Erythroblast (primary cell): ENCODE results near the gene RFNG.

Source experiments
- DNase-seq, 2 experiments: peaks; one replicate each; lab custom pipeline; 2025; lab: John Stamatoyannopoulos, UW
- GATA1 ChIP-seq: IDR thresholded peaks from 2 replicates; pipeline ENCODE4 v1.6.1; 2011; ENCODE audit warnings: low read depth, mild to moderate bottlenecking, control low read depth, low read length, moderate library complexity
- POLR2A ChIP-seq: IDR thresholded peaks from 2 replicates; pipeline ENCODE4 v1.6.1; 2011; ENCODE audit warnings: mild to moderate bottlenecking, low read length

RFNG gene

DNA sequence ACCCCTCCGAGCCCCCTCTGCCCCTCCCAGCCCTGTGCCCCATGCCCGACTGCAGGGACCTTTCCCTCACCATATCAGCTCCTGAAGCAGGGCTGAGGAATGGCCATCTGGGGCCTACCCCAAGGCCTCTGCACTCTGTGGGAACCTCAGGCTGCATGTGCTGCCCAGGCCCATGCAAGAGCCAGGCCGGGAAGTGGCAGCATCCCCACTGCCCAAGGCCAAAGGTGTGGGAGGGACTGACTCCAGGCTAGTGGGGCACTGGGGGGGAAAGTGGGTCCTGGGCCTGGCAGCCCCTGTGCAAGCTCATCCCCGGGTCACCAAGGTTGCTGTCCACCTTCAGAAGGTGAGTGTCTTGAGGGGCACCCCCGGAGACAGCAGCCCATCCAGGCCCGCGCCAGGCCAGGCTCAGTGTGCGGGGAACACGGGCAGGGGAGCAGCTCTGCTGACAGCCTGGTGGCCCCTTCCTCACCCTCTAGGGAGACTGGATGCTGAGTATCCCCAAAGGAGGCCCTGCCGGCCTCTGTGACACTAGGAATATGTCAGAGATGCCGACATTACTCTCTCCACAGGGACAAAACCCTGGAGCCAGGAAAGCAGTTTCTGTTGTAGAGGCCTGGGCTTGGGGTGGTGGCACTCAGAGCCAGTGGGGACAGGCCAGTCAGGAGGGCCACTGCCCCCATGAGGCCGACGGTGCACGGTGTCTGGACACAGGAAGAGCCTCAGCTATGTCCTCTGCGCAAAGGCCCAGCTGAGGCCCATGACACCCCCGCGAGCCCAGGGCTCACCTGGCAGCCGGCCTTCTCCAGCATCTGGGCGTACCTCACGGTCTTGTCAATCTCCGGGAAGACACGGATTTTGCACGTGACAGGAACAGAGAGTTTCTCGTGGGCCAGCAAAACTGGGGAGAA lies 10.7 kb upstream of the RFNG start:
- TF ChIP-seq POLR2A (no peak), GATA1 (no peak)
- DNase-seq, result no peak

DNA sequence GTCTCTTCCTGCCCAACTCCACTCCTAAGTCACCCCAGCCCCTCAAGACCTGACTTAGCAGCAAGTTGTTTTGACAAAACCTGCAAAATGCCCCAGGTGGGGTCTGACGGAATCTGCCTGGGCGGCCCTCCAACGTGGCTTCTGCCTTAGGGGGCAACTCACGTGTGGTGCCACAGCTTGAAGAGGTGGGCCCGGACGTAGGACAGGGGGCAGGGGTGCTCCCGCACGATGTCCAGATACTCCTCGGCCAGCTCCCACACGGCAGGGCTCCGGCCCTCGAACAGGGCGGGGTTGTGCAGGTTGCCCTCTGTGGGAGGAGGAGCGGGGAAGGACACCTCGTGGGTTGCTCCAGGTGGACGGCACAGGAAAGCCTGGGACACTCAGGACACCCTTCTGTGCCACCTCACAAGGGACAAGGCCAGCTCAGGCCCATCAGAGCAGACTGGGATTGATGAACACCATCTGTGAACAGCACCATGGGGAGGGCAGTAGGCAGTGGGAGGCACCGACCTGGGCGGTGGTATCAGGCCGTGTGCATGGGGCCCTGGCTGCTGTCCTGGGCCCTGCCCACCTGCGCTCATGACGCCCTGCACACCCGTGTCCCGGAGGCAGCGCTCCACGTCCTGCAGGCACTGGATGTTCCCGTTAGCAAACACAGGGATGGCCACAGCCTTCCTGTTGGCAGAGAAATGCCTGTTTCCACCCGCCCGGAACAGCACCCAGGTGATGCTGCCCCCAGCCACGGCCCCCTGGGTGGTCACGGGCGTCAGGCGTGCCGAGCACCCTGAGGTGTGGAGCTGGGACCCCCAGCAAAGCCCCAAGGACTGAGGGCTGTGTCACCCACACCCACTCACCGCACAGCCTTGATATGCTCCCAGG lies 9.7 kb upstream of the RFNG start:
- no peak for DNase-seq
- TF ChIP-seq GATA1 (no peak), POLR2A (no peak)

- DNase-seq, result no peak
These were observed 9.0 kb upstream of the RFNG start for GRCh38 chr17:82060614-82061013.

DNA sequence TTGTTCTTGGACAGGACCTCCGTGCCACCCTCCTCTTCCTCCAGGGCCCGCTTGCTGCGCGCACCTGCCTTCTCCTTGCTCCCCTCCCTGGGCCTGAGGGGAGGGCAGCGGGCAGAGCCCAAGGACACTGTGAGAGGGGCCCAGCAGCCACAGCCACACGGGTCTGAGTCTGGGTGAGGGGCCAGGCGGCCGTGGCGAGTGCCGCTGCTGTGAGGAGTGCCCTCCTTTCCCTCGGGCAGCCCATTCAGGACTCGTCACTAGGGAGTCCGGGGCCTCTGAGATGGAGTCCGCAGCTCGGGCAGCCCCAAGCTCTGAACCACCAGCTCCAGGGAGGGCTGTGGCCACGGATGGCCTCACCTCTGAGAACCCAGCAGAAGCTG lies 8.4 kb upstream of the RFNG start:
- DNase-seq, result no peak
- no peak for TF ChIP-seq POLR2A

More at GRCh38 chr17:82060614-82061013, 9.0 kb upstream of the RFNG start:
- no peak for TF ChIP-seq GATA1
- TF ChIP-seq POLR2A, result no peak

DNA sequence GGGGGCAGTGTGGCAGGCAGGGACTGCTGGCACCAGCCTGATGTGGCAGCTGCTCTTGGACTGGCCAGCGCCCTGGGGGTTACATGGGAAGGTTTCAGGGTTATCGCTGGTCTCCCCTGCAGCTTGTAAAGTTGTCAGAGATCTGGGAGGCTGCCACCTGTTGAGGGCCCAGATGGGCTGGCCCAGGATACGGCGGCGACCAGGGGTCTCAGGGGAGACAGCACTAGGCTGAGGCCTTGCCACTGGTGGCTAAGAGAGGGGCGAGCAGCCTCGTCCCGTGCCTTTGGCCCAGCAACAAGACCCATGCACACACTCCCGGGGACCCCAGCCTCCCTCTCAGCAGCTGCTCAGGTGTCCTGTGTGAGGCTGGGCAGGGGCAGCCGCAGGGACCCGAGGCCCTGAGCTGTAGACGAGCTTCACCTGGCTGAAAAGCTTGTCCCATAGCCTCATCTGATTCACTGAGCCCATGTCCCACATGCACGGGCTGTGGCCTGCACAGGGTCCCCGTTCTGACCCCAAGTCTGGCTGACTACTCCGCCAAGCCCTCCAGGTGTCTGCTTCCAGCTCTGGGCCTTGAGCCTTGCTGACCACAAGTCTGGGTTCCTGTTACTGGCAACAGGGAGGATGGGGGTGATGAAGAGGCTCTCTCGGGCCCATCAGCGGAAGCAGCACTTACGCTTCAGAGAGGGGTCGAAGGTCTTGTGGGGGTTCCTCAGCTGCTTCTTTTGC lies 7.8 kb upstream of the RFNG start:
- no peak for DNase-seq
- no peak for TF ChIP-seq POLR2A
- no peak for TF ChIP-seq GATA1

- no peak for DNase-seq
- TF ChIP-seq GATA1, result no peak
- TF ChIP-seq POLR2A, result no peak
These were observed 7.2 kb upstream of the RFNG start for GRCh38 chr17:82058855-82059249.

DNA sequence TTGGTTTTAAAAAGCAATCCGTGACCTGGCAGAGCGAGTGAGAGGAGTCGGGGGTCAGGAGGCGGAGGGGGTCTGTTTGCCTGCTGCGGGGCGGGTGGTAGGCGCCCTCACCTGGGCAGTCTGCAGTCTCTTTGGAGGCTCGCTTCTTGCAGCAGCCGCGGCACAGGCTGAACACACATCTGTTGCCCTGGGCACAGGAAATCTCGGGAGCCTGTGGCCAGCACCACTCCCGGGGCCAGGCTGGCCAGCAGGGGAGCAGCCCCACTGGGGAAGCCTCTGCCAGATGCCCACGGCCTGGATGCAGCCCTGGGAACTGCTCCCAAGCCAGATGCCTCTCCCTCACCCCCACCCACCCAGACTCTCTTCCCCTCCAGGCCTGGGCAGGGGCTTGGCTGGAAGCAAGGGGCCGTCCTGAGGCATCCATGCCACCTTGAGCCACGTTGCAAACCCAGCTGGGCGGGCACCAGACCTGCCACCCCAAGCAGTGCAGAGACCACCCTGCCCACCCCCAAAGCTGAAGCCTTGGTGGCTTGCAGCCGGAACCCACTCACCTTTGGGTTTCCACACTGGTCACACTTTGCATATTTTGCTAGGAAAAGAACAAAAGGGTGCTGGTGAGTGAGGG lies 6.7 kb upstream of the RFNG start:
- no peak for DNase-seq
- no peak for TF ChIP-seq GATA1
- no peak for TF ChIP-seq POLR2A

DNA sequence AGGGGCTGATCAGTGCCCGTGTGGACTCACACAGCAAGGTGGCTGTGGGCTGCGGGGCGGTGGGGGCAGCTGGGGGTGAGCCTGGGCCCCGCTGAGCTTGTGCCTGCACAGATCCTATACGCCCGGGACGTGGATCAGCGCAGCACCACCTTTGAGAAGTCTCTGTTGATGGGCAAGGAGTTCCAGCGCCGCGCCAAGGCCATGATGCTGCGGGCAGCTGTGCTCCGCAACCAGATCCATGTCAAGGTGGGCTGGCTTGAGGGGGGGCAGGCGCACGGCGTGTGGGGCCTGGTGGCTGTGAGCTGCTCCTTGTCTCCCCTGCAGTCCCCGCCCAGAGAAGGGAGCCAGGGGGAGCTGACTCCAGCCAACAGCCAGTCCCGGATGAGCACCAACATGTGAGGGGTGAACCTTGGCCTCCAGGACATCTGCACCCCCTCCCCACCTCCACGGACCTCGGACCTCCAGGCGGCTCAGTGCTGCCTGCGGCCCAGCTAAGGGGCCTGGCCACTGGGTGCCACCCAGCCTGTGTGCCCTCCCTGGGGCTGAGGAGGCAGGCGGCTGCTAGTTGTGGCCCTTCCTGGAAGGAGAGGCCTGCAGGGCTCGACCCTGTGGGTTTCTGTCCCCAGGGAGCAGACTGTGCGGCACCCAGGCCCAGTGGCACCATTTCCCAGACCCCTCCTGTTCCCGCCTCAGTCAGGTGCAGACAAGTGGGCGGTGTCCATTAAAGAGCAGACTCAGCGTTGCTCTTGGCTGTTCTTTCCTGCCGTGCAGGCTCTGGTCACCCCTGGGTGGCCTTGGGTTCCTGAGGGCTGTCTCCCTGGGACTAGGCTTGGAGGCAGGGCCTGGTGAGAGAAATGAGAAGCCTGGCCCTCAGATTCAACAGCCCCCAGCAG lies 5.4 kb upstream of the RFNG start:
- no peak for TF ChIP-seq GATA1
- TF ChIP-seq POLR2A, result no peak
- no peak for DNase-seq

DNA sequence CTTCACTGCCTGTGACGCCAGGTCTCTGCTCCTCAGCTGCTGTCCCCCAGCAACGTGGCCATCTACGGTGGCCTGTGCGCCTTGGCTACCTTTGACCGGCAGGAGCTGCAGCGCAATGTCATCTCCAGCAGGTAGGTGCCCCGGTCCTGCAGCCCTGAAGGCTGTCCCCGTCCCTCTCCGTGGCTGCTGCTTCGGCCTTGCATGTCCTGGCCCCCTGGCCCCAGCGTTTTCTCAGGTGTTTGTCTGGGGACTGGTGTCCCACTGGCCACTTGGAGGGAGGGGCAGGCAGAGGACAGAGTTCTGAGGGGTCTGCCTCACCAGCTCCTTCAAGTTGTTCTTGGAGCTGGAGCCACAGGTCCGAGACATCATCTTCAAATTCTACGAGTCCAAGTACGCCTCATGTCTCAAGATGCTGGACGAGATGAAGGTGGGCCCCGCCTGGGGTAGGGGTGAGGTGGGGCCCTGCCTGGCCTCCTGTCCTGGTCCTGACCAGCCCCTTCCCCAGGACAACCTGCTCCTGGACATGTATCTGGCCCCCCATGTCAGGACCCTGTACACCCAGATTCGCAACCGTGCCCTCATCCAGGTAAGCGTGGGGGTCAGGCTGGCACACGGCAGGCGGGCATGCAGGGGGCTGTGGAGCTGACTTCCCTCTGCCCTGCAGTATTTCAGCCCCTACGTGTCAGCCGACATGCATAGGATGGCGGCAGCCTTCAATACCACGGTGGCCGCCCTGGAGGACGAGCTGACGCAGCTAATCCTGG lies 4.5 kb upstream of the RFNG start:
- DNase-seq, result no peak
- TF ChIP-seq GATA1 (no peak), POLR2A (no peak)

DNA sequence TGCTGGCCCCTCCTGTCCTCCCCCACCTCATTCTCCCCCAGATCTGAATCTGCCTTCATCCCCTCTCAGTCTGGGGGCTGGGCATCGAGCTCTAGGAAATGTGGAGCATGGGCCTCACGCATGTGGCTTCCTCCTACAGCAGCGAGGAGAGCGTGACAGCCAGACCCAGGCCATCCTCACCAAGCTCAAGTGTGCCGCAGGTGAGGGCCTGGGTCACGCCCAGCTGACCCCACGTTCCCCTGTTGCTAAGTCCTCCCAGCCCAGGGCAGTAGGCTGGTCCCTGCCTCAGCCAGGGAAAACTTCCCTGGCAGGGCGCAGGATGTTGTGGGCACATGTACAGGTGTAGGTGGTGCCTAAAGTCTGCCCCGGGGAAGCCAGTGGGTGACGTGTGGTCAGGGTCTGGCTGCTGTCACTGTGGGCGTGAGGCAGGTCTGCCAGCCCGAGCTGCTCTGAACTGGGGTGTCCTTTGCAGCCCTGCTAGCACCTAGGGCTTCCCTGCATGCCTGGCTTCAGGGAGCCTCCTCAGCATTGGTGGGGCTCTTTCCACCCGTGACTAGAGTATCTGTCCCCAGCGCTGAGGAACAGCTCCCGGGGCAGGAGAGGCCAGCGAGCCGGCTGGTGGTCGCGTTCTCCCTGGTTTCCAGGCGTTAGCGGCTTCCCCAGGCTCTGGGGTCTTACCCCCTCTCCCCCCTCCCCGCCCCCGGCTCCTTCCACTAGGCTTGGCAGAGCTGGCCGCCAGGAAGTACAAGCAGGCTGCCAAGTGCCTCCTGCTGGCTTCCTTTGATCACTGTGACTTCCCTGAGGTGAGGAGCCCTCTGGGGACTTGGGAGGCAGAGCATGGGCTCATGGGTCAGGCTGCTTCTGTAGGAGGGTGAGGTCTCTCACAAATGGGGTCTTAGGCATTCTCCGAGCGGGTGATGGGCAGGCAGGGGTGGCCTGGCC lies 3.7 kb upstream of the RFNG start:
- no peak for DNase-seq
- TF ChIP-seq GATA1 (no peak), POLR2A (no peak)

DNA sequence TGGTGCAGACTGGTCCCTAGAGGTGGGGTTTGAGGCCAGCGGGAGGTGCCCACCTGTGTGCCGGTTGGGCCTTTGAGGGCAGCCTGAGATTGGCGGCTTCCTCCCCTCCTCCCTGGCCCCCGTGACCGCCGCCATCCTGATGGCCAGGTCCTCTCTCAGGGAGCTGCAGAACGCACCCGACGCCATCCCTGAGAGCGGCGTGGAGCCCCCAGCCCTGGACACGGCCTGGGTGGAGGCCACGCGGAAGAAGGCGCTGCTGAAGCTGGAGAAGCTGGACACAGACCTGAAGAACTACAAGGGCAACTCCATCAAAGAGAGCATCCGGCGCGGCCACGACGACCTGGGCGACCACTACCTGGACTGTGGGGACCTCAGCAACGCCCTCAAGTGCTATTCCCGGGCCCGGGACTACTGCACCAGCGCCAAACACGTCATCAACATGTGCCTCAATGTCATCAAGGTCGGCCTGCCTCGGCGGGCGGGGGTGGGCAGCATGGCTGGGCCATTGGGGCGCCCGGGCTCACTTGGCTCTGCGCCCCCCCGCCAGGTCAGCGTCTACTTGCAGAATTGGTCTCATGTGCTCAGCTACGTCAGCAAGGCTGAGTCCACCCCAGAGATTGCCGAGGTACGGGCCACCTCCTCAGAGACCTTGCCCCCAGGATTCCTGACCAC lies 2.9 kb upstream of the RFNG start:
- no peak for TF ChIP-seq GATA1
- no peak for TF ChIP-seq POLR2A
- DNase-seq, result no peak
